C4-2B (cell line): ENCODE results near the gene SFTPA2.
"Not testable (repeated sequence)": the region's sequence is repeated elsewhere in the genome, so short reads cannot be mapped to it uniquely, and the experiment has no call there.

Experiments used
- ZFX ChIP-seq: fragments of 450-650 bp; IDR thresholded peaks from 2 replicates; pipeline ENCODE4 v1.6.1; 2017
- TF ChIP-seq, protein P1 (sequence below): fragments of 450-650 bp; conservative IDR thresholded peaks from 2 replicates; pipeline ENCODE4 v1.5.1; 2017; ENCODE audit warnings: mild to moderate bottlenecking

DNA sequence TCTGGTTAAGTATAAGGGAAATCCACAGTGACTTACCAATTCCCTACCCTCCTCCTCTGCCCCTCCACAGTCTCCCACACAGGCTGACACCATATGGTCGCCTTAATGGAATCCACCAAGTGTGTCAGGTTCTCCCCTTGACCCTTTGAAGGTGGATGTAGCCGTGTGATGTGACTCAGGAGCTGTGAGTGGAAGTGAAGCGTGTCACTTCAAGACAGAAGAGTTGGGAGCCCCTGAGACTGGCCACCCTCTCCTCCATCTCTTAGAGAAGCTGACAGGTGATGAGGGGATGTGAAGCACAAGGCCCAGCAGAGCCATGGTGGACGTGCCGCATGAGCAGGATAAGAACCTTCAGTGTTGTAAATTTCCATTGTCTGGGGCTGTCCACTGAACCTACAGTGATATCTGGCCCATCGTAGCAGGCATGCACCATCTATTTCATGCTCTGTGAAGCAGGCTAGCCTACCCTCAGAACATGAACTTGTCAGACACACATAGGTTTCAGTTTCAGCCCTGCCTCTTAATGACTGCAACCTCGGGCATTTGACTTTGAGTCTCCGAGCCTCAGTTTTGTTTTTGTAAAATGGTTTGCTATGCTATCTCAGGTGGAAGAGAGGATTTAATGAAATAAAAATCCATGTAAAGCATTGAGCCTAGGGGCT lies 35.0 kb downstream of the SFTPA2 start:
- TF ChIP-seq, protein P1, sequence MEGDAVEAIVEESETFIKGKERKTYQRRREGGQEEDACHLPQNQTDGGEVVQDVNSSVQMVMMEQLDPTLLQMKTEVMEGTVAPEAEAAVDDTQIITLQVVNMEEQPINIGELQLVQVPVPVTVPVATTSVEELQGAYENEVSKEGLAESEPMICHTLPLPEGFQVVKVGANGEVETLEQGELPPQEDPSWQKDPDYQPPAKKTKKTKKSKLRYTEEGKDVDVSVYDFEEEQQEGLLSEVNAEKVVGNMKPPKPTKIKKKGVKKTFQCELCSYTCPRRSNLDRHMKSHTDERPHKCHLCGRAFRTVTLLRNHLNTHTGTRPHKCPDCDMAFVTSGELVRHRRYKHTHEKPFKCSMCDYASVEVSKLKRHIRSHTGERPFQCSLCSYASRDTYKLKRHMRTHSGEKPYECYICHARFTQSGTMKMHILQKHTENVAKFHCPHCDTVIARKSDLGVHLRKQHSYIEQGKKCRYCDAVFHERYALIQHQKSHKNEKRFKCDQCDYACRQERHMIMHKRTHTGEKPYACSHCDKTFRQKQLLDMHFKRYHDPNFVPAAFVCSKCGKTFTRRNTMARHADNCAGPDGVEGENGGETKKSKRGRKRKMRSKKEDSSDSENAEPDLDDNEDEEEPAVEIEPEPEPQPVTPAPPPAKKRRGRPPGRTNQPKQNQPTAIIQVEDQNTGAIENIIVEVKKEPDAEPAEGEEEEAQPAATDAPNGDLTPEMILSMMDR: not testable (repeated sequence)
- not testable (repeated sequence) for TF ChIP-seq ZFX
